Measurements from ENCODE around the gene CEACAM16. TPM values are rescaled to one million over a fixed set of nuclear protein-coding genes. Genes with fewer than 3 reads are reported as not detected.

Gene CEACAM16
- total and polyA plus RNA-seq, 10 of the 15 experiments (the other 5 are each of a cell fraction or from before 2014, with no cell fraction given): not detected

GRCh38 chr19:44718441-44719261 is 19.7 kb downstream of the CEACAM16 start:
- no peaks in the 10 kb centered on the region for H3K27me3 ChIP-seq (replicated peaks in 1 of 2; ENCODE audit: control insufficient read depth in 2 of 2, insufficient read depth in 2 of 2, low read length in 1 of 2)
- in situ Hi-C loops (cut with MboI) (no loop called here), intact Hi-C loops (cut with micrococcal nuclease; ENCODE audit: unreplicated experiment) (no loop called here)
- peaks cover 39% of the 10 kb centered on the region for H3K4me1 ChIP-seq (ENCODE audit: control insufficient read depth, insufficient read depth, low read length)
- DNase-seq (ENCODE audit: low read depth, low spot score) (no peak), ATAC-seq (no peak), FAIRE-seq (no peak)
- 23% methylated on average over 9 of the region's 11 CpGs for WGBS (ENCODE audit: insufficient coverage, insufficient replicate concordance, low lambda C conversion rate, missing lambda C conversion rate)
- H3K4me2 ChIP-seq (ENCODE audit: control insufficient read depth, insufficient read depth): no peak overlapping the region
- H2AFZ ChIP-seq (ENCODE audit: control insufficient read depth, low read depth, low read length): no peak overlapping the region
- ChIA-PET CTCF (interaction anchor here (1.1 to 16.8 kb wide), 4 partner anchors 27 to 148 kb away, joined by 3 to 513 read pairs (median 82); no protein-coding TSS in a partner anchor), POLR2A (interaction anchor here (0.6 to 0.7 kb wide), 3 partner anchors 60 to 436 kb away, joined by 3 to 7 read pairs (median 5); no protein-coding TSS in a partner anchor), RAD21 (ENCODE audit: unreplicated experiment) (interaction anchor here (0.7 to 7.8 kb wide), 5 partner anchors 23 to 64 kb away, joined by 3 to 121 read pairs (median 3); no protein-coding TSS in a partner anchor), SMC1A (ENCODE audit: uncharacterized antibody, unreplicated experiment) (interaction anchor here (0.5 to 1.5 kb wide), 2 partner anchors 27 to 52 kb away, joined by 3 to 5 read pairs; no protein-coding TSS in a partner anchor)
- H3K9ac ChIP-seq (ENCODE audit: control insufficient read depth, insufficient read depth, low read length): no peak overlapping the region
- no peak overlapping the region for H3K4me3 ChIP-seq
- H3K9me3 ChIP-seq (replicated peaks; ENCODE audit: control insufficient read depth, insufficient read depth, low read length): peaks cover 10% of the 10 kb centered on the region; the same call in 2 of the 3 replicates
- no peaks in the 10 kb centered on the region for H3K36me3 ChIP-seq (ENCODE audit: control insufficient read depth in 2 of 2, insufficient read depth in 2 of 2, low read length in 1 of 2)
- BruUV-seq (replicated peaks): no TSS peak
- no peaks in the 10 kb centered on the region for H3K79me2 ChIP-seq (ENCODE audit: control insufficient read depth, insufficient read depth, low read length)
- no peaks in the 10 kb centered on the region for H4K20me1 ChIP-seq (ENCODE audit: control insufficient read depth, insufficient read depth)
- no peak overlapping the region for H3K27ac ChIP-seq (ENCODE audit: control insufficient read depth, insufficient read depth)
- no peak for TF ChIP-seq MLLT1 (IDR thresholded peaks at IDR 0.05)
- TF ChIP-seq SUPT20H (IDR thresholded peaks at IDR 0.05; ENCODE audit: borderline replicate concordance, control insufficient read depth, low read depth, low read length): no peak
- TF ChIP-seq NRF1 (conservative IDR thresholded peaks at IDR 0.05; ENCODE audit: low read depth, low read length): no peak
- no peak for TF ChIP-seq EP300 (IDR thresholded peaks at IDR 0.05; ENCODE audit: borderline replicate concordance in 1 of 2, control insufficient read depth in 1 of 2, low read depth in 2 of 2, low read length in 2 of 2)
- peak; percentile 78; the same call in 1 of the 2 replicates for TF ChIP-seq NFXL1 (IDR thresholded peaks at IDR 0.05; ENCODE audit: borderline replicate concordance)
- no peak for TF ChIP-seq HCFC1 (IDR thresholded peaks at IDR 0.05; ENCODE audit: low read length)
- TF ChIP-seq SMARCA5 (IDR thresholded peaks at IDR 0.05): peak; percentile 41; the same call in 1 of the 2 replicates

All from GM12878 (cell line).